A673 (cell line): Measurements from ENCODE around the gene SCMH1. TPM values are rescaled to one million over a fixed set of nuclear protein-coding genes. Genes with fewer than 3 reads are reported as not detected.

ENCODE experiments used
- BruUV-seq: library from RNA; stranded (reverse); fragments of 400-500 nt; replicated peaks from 2 replicates; lab custom pipeline; 2021; lab: Mats Ljungman, UMichigan
- CTCF ChIA-PET: fragments of 300-600 bp; sonication (Branson Sonifier 250); formaldehyde crosslinking; loops from one replicate; lab custom pipeline; 2022; ENCODE audit warnings: antibody characterized with exemption; lab: Charles Lee
- POLR2A ChIA-PET: fragments of 300-600 bp; sonication (Branson Sonifier 250); formaldehyde crosslinking; loops from one replicate; lab custom pipeline; 2022; ENCODE audit warnings: antibody characterized with exemption; ENCODE audit not compliant: low non-redundant PET; lab: Charles Lee
- DNase-seq: peaks from one replicate; pipeline ENCODE4 v3.0.0-alpha.2; 2015; ENCODE audit warnings: low spot score
- H3K27ac ChIP-seq: fragments of 200-600 bp; sonication (generic); 2 replicates; pipeline ENCODE4 v1.5.1; 2016; ENCODE audit warnings: mixed run types, low read depth, mild to moderate bottlenecking, mixed read lengths, antibody characterized with exemption, low read length; ENCODE audit not compliant: poor library complexity, severe bottlenecking
- H3K27me3 ChIP-seq: fragments of 200-600 bp; sonication (generic); replicated peaks from 2 replicates; pipeline ENCODE4 v1.6.1; 2017; ENCODE audit warnings: mixed run types, low read depth, mild to moderate bottlenecking, mixed read lengths, antibody characterized with exemption, low read length; ENCODE audit not compliant: insufficient read depth, poor library complexity
- H3K36me3 ChIP-seq: fragments of 200-600 bp; sonication (generic); 2 replicates; pipeline ENCODE4 v1.6.1; 2016; ENCODE audit warnings: mixed run types, mild to moderate bottlenecking, mixed read lengths, antibody characterized with exemption, low read length; ENCODE audit not compliant: insufficient read depth, poor library complexity, severe bottlenecking
- H3K4me1 ChIP-seq: fragments of 200-600 bp; sonication (generic); 2 replicates; pipeline ENCODE4 v1.6.1; 2017; ENCODE audit warnings: mixed run types, mild to moderate bottlenecking, mixed read lengths, antibody characterized with exemption, low read length; ENCODE audit not compliant: insufficient read depth, poor library complexity, severe bottlenecking
- H3K4me3 ChIP-seq: fragments of 200-600 bp; sonication (generic); 2 replicates; pipeline ENCODE4 v1.5.1; 2016; ENCODE audit warnings: low read depth, mixed run types, mild to moderate bottlenecking, mixed read lengths, low read length; ENCODE audit not compliant: poor library complexity, severe bottlenecking
- H3K9me3 ChIP-seq: fragments of 200-600 bp; sonication (generic); 2 replicates; pipeline ENCODE4 v1.6.1; 2016; ENCODE audit warnings: mixed run types, low read depth, mild to moderate bottlenecking, mixed read lengths, antibody characterized with exemption, low read length; ENCODE audit not compliant: poor library complexity, severe bottlenecking
- EZH2 ChIP-seq: fragments of 200-600 bp; sonication (generic); IDR thresholded peaks from 2 replicates; pipeline ENCODE4 v1.6.1; 2017; ENCODE audit warnings: borderline replicate concordance, low read depth, mild to moderate bottlenecking, mixed read lengths, antibody characterized with exemption, low read length; ENCODE audit not compliant: poor library complexity, severe bottlenecking
- intact Hi-C: fragments of 100-400 bp; cut with micrococcal nuclease; formaldehyde crosslinking; loops from one replicate; pipeline ENCODE4 v1.10.0; 2022; ENCODE audit not compliant: unreplicated experiment
- total RNA-seq: library from RNA; stranded (reverse); gene quantifications from 2 replicates; pipeline ENCODE4 v1.2.3, GENCODE V29; 2021
- TF ChIP-seq, protein P1 (sequence below): fragments of 300-800, 200-600 bp; sonication (generic); conservative IDR thresholded peaks from 2 replicates; pipeline ENCODE4 v1.5.1; 2017; ENCODE audit warnings: low read depth, mild to moderate bottlenecking, antibody characterized with exemption, low read length, moderate library complexity, mixed read lengths

Gene SCMH1
- total RNA-seq, 1 experiment from 2014 or later, result 30.4 TPM

GRCh38 chr1:41010345-41010744, 231.8 kb downstream of the SCMH1 start:
- Histone ChIP-seq H3K27me3 (no peaks in the 10 kb centered on the region), H3K4me3 (no peak overlapping the region), H3K9me3 (no peaks in the 10 kb centered on the region), H3K36me3 (peaks cover 90% of the 10 kb centered on the region), H3K4me1 (no peaks in the 10 kb centered on the region), H3K27ac (no peak overlapping the region)
- no peak for DNase-seq
- BruUV-seq, result no TSS peak
- ChIA-PET CTCF (no interaction called here), POLR2A (no interaction called here)
- intact Hi-C loops, result no loop called here
- no peak for TF ChIP-seq EZH2
- TF ChIP-seq, protein P1, sequence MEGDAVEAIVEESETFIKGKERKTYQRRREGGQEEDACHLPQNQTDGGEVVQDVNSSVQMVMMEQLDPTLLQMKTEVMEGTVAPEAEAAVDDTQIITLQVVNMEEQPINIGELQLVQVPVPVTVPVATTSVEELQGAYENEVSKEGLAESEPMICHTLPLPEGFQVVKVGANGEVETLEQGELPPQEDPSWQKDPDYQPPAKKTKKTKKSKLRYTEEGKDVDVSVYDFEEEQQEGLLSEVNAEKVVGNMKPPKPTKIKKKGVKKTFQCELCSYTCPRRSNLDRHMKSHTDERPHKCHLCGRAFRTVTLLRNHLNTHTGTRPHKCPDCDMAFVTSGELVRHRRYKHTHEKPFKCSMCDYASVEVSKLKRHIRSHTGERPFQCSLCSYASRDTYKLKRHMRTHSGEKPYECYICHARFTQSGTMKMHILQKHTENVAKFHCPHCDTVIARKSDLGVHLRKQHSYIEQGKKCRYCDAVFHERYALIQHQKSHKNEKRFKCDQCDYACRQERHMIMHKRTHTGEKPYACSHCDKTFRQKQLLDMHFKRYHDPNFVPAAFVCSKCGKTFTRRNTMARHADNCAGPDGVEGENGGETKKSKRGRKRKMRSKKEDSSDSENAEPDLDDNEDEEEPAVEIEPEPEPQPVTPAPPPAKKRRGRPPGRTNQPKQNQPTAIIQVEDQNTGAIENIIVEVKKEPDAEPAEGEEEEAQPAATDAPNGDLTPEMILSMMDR, result no peak

- Histone ChIP-seq H3K27me3 (no peaks in the 10 kb centered on the region), H3K9me3 (no peaks in the 10 kb centered on the region), H3K4me1 (no peaks in the 10 kb centered on the region), H3K4me3 (no peak overlapping the region), H3K36me3 (peaks cover 97% of the 10 kb centered on the region), H3K27ac (no peak overlapping the region)
- ChIA-PET POLR2A (no interaction called here), CTCF (no interaction called here)
- DNase-seq, result no peak
- TF ChIP-seq, protein P1, result no peak
- no peak for TF ChIP-seq EZH2
- intact Hi-C loops, result no loop called here
- no TSS peak for BruUV-seq
Measured at GRCh38 chr1:41009466-41009865, 232.6 kb downstream of the SCMH1 start.

GRCh38 chr1:41006942-41007865, 234.9 kb downstream of the SCMH1 start:
- Histone ChIP-seq H3K9me3 (no peaks in the 10 kb centered on the region), H3K4me3 (no peak overlapping the region), H3K27me3 (no peaks in the 10 kb centered on the region), H3K27ac (no peak overlapping the region), H3K4me1 (peaks cover 17% of the 10 kb centered on the region), H3K36me3 (peaks cover 95% of the 10 kb centered on the region)
- no TSS peak for BruUV-seq
- ChIA-PET CTCF (no interaction called here), POLR2A (no interaction called here)
- no peak for DNase-seq
- TF ChIP-seq, protein P1, result no peak
- no peak for TF ChIP-seq EZH2
- intact Hi-C loops, result no loop called here
